OCI-LY3 (cell line): Measurements from ENCODE around the gene GPBP1.

Experiments
- H2AFZ ChIP-seq: fragments of 200-600, 300-600 bp; shearing (Covaris generic); 2 replicates; pipeline ENCODE4 v1.6.0; 2014; ENCODE audit warnings: antibody characterized with exemption, low read depth, low read length
- H3K27ac ChIP-seq: fragments of 200-600, 300-600 bp; sonication (generic); 2 replicates; pipeline ENCODE4 v1.5.1; 2014; ENCODE audit warnings: mild to moderate bottlenecking, low read length, moderate library complexity, mixed read lengths
- H3K27me3 ChIP-seq: fragments of 200-600, 300-600 bp; sonication (generic); 2 replicates; pipeline ENCODE4 v1.6.1; 2014; ENCODE audit warnings: low read depth, low read length, mixed read lengths
- H3K36me3 ChIP-seq: fragments of 200-600, 300-600 bp; sonication (generic); replicated peaks from 2 replicates; pipeline ENCODE3; 2014; ENCODE audit warnings: low read depth, low read length, mixed read lengths
- H3K4me1 ChIP-seq: fragments of 300-600, 200-600 bp; sonication (generic); 2 replicates; pipeline ENCODE4 v1.6.1; 2014; ENCODE audit warnings: low read length, mixed read lengths
- H3K4me2 ChIP-seq: fragments of 200-600, 300-600 bp; sonication (generic); 2 replicates; pipeline ENCODE4 v1.6.1; 2014; ENCODE audit warnings: low read length, mixed read lengths
- H3K4me3 ChIP-seq: fragments of 300-600, 200-600 bp; sonication (generic); 2 replicates; pipeline ENCODE4 v1.5.1; 2014; ENCODE audit warnings: antibody characterized with exemption, mild to moderate bottlenecking, low read length, moderate library complexity
- H3K79me2 ChIP-seq: fragments of 300-600, 200-600 bp; shearing (Covaris generic); 2 replicates; pipeline ENCODE4 v1.6.1; 2014; ENCODE audit warnings: mild to moderate bottlenecking, low read length, mixed read lengths
- H3K9ac ChIP-seq: fragments of 300-600, 200-600 bp; shearing (Covaris generic); 2 replicates; pipeline ENCODE4 v1.6.0; 2014; ENCODE audit warnings: mild to moderate bottlenecking, low read length, moderate library complexity
- H3K9me3 ChIP-seq: fragments of 200-600, 300-600 bp; shearing (Covaris generic); 2 replicates; pipeline ENCODE4 v1.6.1; 2014; ENCODE audit warnings: low read length, mixed read lengths; ENCODE audit not compliant: insufficient read depth
- H4K20me1 ChIP-seq: fragments of 200-600, 300-600 bp; sonication (generic); 2 replicates; pipeline ENCODE4 v1.6.1; 2016; ENCODE audit warnings: low read length, mixed read lengths; ENCODE audit not compliant: insufficient read depth
- EZH2phosphoT487 ChIP-seq: fragments of 200-600 bp; shearing (Covaris generic); IDR thresholded peaks from 2 replicates; pipeline ENCODE4 v1.6.1; 2018; ENCODE audit warnings: antibody characterized with exemption, mixed run types, low read depth
- TF ChIP-seq, protein P1 (sequence below): fragments of 200-600, 300-600 bp; sonication (generic); IDR thresholded peaks from 2 replicates; pipeline ENCODE4 v1.5.1; 2014; ENCODE audit warnings: antibody characterized with exemption, low read length, low read depth

Gene GPBP1

DNA sequence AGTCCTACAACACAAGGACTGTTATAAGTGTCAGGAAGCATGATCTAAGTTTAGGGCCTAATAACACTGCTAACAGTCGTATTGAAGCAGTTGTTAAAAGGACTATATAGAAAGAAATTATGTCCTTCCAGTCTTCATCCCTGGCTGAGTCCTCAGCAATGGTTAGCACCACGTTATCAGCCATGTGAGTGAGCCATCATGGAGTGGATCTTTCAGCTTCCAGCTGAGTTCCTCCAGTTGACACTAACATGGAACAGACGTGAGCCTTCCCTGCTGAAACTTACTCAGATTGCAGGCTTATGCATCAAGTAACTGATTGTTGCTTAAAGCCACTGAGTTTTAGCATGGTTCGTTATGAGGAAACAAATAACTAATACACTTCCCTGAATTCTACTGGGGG is 21.5 kb upstream of the GPBP1 start:
- TF ChIP-seq, protein P1, sequence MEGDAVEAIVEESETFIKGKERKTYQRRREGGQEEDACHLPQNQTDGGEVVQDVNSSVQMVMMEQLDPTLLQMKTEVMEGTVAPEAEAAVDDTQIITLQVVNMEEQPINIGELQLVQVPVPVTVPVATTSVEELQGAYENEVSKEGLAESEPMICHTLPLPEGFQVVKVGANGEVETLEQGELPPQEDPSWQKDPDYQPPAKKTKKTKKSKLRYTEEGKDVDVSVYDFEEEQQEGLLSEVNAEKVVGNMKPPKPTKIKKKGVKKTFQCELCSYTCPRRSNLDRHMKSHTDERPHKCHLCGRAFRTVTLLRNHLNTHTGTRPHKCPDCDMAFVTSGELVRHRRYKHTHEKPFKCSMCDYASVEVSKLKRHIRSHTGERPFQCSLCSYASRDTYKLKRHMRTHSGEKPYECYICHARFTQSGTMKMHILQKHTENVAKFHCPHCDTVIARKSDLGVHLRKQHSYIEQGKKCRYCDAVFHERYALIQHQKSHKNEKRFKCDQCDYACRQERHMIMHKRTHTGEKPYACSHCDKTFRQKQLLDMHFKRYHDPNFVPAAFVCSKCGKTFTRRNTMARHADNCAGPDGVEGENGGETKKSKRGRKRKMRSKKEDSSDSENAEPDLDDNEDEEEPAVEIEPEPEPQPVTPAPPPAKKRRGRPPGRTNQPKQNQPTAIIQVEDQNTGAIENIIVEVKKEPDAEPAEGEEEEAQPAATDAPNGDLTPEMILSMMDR: no peak
- TF ChIP-seq EZH2phosphoT487: no peak

DNA sequence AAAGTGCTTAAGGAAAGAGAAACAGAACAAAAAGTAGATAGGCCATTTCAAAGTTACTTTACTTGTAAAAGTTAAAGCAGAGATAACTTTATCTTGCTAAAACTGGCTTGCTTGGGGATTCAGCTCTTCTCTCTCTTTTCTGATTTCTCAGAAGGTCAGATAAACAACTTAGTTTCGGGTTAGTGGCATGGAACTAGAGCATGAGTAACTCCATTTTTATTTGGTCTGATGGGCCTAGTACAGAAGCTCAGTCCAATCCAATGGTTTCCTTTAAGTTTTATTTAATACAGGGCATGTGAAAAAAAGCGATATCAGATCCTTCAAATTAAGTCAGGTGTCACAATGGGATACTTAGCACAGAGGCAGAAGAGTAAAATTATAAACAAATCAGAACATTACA is 18.8 kb upstream of the GPBP1 start:
- H3K36me3 ChIP-seq: no peaks in the 10 kb centered on the region
- no peaks in the 10 kb centered on the region for H4K20me1 ChIP-seq
- H3K4me3 ChIP-seq: no peak overlapping the region
- H3K27me3 ChIP-seq: no peaks in the 10 kb centered on the region
- no peak overlapping the region for H3K4me2 ChIP-seq
- no peaks in the 10 kb centered on the region for H3K9me3 ChIP-seq
- H3K9ac ChIP-seq: no peak overlapping the region
- H3K27ac ChIP-seq: no peak overlapping the region
- no peak for TF ChIP-seq EZH2phosphoT487
- TF ChIP-seq, protein P1: no peak
- H3K79me2 ChIP-seq: no peaks in the 10 kb centered on the region
- no peak overlapping the region for H2AFZ ChIP-seq
- no peaks in the 10 kb centered on the region for H3K4me1 ChIP-seq

More for the DNA sequence above, 21.5 kb upstream of the GPBP1 start:
- Histone ChIP-seq H3K27me3 (no peaks in the 10 kb centered on the region), H3K27ac (no peak overlapping the region), H2AFZ (0 out of 2 replicates have a peak overlapping the region, but pooled peaks have one; percentile 30), H3K4me3 (no peak overlapping the region), H4K20me1 (no peaks in the 10 kb centered on the region), H3K79me2 (no peaks in the 10 kb centered on the region), H3K4me1 (no peaks in the 10 kb centered on the region), H3K4me2 (no peak overlapping the region), H3K36me3 (no peaks in the 10 kb centered on the region), H3K9ac (no peak overlapping the region), H3K9me3 (no peaks in the 10 kb centered on the region)

DNA sequence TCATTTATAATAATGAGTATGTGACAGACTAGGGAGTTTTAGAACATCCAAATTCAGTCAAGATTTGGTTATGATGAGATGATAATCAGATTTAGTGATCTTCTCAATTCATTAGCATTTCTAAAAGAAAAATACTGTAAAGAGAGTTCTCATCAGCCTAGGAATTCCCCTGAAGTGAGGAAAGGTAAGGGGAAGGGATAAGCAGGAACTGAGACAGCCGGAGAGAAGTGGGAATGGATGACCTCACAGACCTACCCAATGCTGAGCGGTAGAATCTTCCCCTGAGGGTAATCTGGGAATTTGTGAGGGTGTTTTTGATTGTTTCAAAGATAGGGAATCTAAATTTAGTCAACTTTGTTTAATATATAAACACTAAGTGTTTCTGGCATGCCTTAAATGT is 16.7 kb upstream of the GPBP1 start:
- TF ChIP-seq EZH2phosphoT487: no peak
- TF ChIP-seq, protein P1: no peak
- no peaks in the 10 kb centered on the region for H3K36me3 ChIP-seq
- no peaks in the 10 kb centered on the region for H4K20me1 ChIP-seq
- H2AFZ ChIP-seq: no peak overlapping the region
- no peaks in the 10 kb centered on the region for H3K27me3 ChIP-seq
- no peaks in the 10 kb centered on the region for H3K9me3 ChIP-seq
- H3K79me2 ChIP-seq: no peaks in the 10 kb centered on the region
- H3K4me3 ChIP-seq: no peak overlapping the region
- H3K27ac ChIP-seq: no peak overlapping the region
- H3K4me1 ChIP-seq: no peaks in the 10 kb centered on the region
- no peak overlapping the region for H3K9ac ChIP-seq
- no peak overlapping the region for H3K4me2 ChIP-seq

DNA sequence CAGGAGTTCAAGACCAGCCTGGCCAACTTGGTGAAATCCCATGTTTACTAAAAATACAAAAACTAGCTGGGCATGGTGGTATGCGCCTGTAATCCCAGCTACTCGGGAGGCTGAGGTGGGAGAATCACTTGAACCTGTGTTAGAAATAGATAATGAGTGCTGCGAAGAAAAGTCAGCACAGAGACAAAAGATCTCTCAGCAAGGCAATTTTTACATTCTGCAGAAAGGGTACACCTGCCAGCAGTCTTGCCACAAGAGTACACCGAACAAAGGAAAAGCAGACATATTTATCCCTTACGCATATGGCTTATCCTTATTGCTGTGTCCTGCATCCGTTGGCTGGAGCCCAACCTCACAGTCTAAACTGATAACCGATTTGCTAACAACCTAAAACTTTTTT is 16.2 kb upstream of the GPBP1 start:
- H3K9ac ChIP-seq: no peak overlapping the region
- no peaks in the 10 kb centered on the region for H4K20me1 ChIP-seq
- H3K79me2 ChIP-seq: no peaks in the 10 kb centered on the region
- H3K4me2 ChIP-seq: no peak overlapping the region
- no peak overlapping the region for H2AFZ ChIP-seq
- H3K36me3 ChIP-seq: no peaks in the 10 kb centered on the region
- no peak for TF ChIP-seq EZH2phosphoT487
- TF ChIP-seq, protein P1: no peak
- H3K4me3 ChIP-seq: no peak overlapping the region
- H3K4me1 ChIP-seq: no peaks in the 10 kb centered on the region
- H3K27me3 ChIP-seq: no peaks in the 10 kb centered on the region
- no peaks in the 10 kb centered on the region for H3K9me3 ChIP-seq
- no peak overlapping the region for H3K27ac ChIP-seq
